COR-L47 (cell line): Measurements from ENCODE around the gene TANGO2.
A peak's percentile ranks its signal among the peaks of the same experiment; 100 is the strongest.

Experiments used
- DNase-seq: peaks from one replicate; lab custom pipeline; 2025; lab: John Stamatoyannopoulos, UW

Gene TANGO2

GRCh38 chr22:19996694-19997384 lies 24.1 kb upstream of the TANGO2 start:
- no peak for DNase-seq

DNA sequence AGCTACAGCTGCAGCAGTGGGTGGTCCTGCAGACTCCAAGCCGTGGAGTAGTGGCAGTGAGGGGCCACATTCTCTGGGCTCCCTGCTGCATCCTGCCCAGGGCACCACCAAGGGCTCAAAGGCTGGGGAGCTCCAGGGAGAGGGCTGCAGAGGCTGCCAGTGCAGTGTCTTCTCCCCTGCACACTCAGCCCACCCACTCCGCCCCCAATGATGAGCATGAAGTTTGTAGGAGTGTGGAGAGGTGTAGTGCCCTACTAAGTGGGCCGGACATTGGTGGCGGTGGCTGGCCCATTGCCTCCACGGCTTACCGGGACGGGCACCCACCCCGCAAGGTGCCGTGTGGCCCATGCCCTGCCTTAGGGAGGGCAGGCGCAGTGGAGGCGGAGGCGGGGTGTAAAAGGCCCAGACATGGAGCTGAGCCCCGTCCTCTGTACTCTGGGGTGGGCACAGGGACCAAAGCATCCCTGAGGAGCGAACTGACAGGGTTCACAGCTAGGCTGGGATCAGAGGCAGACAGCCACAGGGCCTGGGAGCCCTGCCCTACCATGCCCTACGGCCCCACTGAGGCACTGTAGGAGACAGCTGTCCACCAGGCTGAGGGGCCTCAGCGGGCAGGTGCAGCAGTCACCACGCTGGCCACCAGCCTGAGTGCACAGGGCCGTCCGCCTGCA lies 23.2 kb upstream of the TANGO2 start:
- no peak for DNase-seq

DNA sequence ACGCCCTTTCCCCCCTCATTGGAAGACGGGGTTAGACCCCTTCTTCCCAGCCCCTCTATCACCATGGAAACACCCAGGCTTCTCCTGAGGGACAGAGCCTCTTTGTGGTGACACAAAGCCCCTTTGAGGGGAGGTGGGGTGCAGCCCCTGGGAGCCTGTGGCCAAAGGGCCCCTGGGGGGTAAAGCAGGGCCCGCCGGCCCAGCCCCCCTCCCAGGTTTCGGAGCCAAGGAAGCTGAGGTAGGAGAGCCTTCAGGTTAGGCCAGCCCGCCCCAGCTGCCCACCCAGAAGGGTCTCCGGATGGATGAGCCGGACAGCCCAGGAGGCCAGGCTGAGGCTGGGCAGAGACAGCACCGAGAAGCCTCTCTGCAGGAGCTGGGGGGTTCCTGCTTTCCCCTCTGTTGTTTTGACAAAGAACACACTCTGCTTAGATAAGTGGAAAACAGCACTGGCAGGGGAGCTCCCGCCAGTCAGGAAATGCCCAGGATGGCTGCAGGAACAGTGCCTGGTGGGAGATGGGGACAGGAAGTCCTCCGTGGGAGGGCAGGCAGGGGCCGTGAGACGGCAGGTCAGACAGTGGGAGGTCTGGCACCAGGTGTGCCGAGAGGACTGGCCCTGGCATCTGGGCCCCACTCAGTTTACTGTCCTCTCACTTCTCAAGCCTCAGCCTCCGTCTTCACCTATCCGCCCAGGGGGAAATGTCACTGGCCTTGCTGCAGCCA lies 22.5 kb upstream of the TANGO2 start:
- DNase-seq, result peak; percentile 62

GRCh38 chr22:19998991-19999820 lies 21.7 kb upstream of the TANGO2 start:
- no peak for DNase-seq

GRCh38 chr22:20000246-20001081 lies 20.4 kb upstream of the TANGO2 start:
- no peak for DNase-seq

GRCh38 chr22:20001082-20001638 lies 19.8 kb upstream of the TANGO2 start:
- no peak for DNase-seq

- no peak for DNase-seq
Measured at GRCh38 chr22:20002128-20002527, 18.8 kb upstream of the TANGO2 start.

- no peak for DNase-seq
Measured at GRCh38 chr22:20002636-20003035, 18.3 kb upstream of the TANGO2 start.

- DNase-seq, result no peak
Measured at GRCh38 chr22:20003304-20003703, 17.6 kb upstream of the TANGO2 start.

DNA sequence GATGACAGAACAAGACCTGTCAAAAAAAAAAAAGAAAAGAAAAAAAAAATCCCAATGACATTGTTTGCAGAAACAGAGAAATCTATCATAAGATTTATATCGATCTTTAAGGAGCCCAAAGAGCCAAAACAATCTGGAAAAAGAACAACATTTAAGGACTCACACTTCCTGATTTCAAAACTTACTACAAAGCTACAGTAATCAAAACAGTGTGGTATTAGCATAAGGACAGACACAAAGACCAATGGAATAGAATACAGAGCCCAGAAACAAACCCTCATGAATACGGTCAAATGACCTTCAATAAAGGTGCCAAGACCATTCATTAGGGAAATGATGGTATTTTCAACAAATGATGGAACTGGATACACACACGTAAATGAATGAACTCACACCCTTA lies 16.4 kb upstream of the TANGO2 start:
- no peak for DNase-seq

DNA sequence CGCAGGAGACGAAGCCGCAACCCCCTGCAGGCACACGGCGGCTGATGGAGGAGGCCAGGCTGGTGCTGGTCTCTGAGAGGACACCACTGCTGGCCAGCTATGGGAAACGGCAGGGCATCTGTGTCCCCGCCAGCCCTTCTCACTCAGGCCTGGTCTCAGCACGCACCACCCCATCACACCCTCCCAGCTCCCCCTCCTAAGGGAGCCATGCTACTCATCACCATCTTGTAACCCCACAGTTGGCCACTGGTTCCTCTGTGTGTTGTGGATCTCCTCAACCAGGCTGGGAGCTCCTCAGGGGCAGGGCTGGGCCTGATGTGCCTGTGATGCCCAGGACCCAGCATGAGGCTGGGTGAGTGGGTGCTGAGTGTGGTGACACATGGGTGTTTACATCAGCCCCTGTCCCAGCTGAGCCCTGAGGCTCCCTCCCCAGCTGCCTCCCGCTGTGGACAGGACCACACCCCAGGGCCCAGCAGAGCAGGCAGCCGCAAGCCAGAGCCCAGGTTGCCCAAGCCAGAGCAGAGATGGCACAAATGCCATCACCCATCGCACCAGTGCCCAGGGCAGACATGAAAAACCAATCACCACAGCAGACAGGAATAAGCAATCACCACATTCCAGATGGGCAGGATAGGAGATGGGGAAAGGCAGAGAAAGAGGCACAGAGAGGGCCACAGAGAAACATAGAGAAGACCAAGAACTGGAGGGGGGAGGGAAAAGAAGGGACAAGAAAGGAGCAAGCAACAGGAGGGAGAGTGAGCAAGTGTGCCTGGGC lies 12.5 kb upstream of the TANGO2 start:
- DNase-seq, result no peak

DNA sequence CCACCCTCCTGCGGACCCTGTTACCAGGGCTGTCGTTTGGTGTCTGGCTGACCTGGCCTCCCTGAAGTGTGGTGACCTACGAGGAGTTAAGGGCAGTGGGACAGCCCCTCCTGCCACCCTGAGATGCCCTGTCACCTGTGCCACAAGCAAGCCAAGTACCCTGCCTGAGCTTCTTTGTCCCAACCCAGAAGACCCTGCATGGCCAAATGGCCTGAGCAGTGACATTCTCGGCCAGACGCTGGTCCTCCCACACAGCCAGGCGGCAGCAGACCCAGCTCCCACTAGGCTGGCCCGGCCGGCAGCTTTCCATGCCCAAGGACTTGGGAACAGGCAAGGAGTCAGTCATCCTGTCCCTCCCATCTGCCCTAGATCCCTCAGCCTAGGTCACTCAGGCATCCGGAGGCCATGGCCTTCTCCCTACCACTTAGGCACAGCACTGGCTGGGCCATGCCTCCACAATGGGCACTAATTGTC lies 11.9 kb upstream of the TANGO2 start:
- no peak for DNase-seq

- DNase-seq, result no peak
Measured at GRCh38 chr22:20009582-20010306, 11.2 kb upstream of the TANGO2 start.

DNA sequence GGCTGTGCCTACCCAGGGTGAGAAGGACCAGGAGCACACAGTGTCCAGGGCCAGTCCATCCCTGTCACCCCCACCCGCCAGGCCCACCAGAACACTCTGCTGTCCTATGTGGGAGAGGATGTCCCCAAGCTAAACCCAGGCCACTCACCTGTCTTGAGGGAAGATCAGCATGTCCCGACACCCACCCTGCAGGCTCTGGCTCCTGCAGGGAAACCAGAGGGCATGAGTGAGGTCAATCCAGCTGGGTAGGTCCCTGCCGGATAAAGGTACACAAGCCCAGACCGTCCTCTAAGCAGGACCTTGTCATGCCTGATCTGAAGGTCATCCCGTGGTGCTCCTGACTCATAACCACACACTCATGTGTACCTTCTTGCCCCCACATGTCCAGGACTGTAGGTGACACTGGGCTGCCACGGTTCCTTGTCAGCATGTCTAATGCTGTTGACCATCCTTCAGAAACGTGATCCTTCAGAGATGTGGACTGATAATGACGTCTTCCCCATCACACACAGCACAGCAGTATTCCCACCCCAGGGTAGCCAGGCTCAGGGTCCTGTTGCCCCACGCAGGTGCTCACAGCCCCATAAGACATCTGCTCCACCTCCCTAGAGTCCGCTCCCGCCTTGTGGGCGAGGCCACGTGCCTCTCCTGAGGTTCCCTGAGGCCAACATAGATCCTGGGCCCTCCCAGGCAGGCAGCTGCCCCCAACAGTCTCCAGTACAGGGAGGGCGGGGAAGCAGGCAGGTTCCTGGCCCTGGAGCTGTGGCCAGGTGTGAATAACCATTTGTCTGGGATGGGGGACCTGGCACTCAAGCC lies 10.4 kb upstream of the TANGO2 start:
- no peak for DNase-seq

GRCh38 chr22:20011123-20011992 lies 9.6 kb upstream of the TANGO2 start:
- no peak for DNase-seq

- no peak for DNase-seq
Measured at GRCh38 chr22:20011993-20012740, 8.7 kb upstream of the TANGO2 start.
